OCI-M1 (cell line): ENCODE measurements around the gene HDAC5.
"Not testable (repeated sequence)": the region's sequence is repeated elsewhere in the genome, so short reads cannot be mapped to it uniquely, and the experiment has no call there.

Source experiments
- DNase-seq: peaks from one replicate; lab custom pipeline; 2025; lab: John Stamatoyannopoulos, UW

The HDAC5 gene

GRCh38 chr17:44123356-44124117 lies at the start of gene HDAC5:
HDAC5 (minus strand) TSS chr17:44123641; CDS start chr17:44117515, 6,126 bp downstream.
- peak; percentile 96 for DNase-seq

GRCh38 chr17:44171931-44172455 lies 48.6 kb upstream of the HDAC5 start:
- no peak for DNase-seq

- no peak for DNase-seq
Measured at GRCh38 chr17:44170499-44171201, 47.2 kb upstream of the HDAC5 start, which contains the start of gene ASB16. ASB16 (plus strand) TSS chr17:44170704; CDS start chr17:44170790, 86 bp downstream.

- no peak for DNase-seq
Measured at GRCh38 chr17:44170135-44170498, 46.7 kb upstream of the HDAC5 start.

GRCh38 chr17:44167181-44167861 lies 43.9 kb upstream of the HDAC5 start:
- DNase-seq = no peak

- no peak for DNase-seq
Measured at GRCh38 chr17:44164476-44164875, 41.0 kb upstream of the HDAC5 start.

GRCh38 chr17:44159519-44160210 lies 36.2 kb upstream of the HDAC5 start:
- peak; percentile 98 for DNase-seq

- no peak for DNase-seq
Measured at GRCh38 chr17:44155488-44155887, 32.0 kb upstream of the HDAC5 start.

- DNase-seq = no peak
Measured at GRCh38 chr17:44152875-44153274, 29.4 kb upstream of the HDAC5 start.

- no peak for DNase-seq
Measured at GRCh38 chr17:44149750-44150329, 26.4 kb upstream of the HDAC5 start.

GRCh38 chr17:44149066-44149465 lies 25.6 kb upstream of the HDAC5 start:
- DNase-seq = not testable (repeated sequence)

GRCh38 chr17:44147812-44148211 lies 24.4 kb upstream of the HDAC5 start:
- DNase-seq = no peak

- no peak for DNase-seq
Measured at GRCh38 chr17:44146375-44147346, 23.2 kb upstream of the HDAC5 start.

- no peak for DNase-seq
Measured at GRCh38 chr17:44144966-44145739, 21.7 kb upstream of the HDAC5 start.

- not testable (repeated sequence) for DNase-seq
Measured at GRCh38 chr17:44143921-44144320, 20.5 kb upstream of the HDAC5 start.

GRCh38 chr17:44137891-44138709 lies 14.7 kb upstream of the HDAC5 start:
- peak; percentile 86 for DNase-seq

- DNase-seq = no peak
Measured at GRCh38 chr17:44134752-44135568, 11.5 kb upstream of the HDAC5 start.
